NB4 (cell line): ENCODE results near the gene CCDC85C.

Experiments
- CTCF ChIP-seq: IDR thresholded peaks from one replicate; pipeline ENCODE4 v1.5.1; 2012; ENCODE audit warnings: low read depth, low read length
- MAX ChIP-seq: IDR thresholded peaks from 2 replicates; pipeline ENCODE4 v1.6.1; 2011; ENCODE audit warnings: low read depth, low read length
- MYC ChIP-seq: IDR thresholded peaks from 2 replicates; pipeline ENCODE4 v1.6.1; 2011; ENCODE audit warnings: low read depth, low read length
- POLR2A ChIP-seq: IDR thresholded peaks from 2 replicates; pipeline ENCODE4 v1.6.1; 2011; ENCODE audit warnings: mild to moderate bottlenecking; ENCODE audit not compliant: insufficient read length; ENCODE audit errors: extremely low read depth

GRCh38 chr14:99561864-99562263, 42.1 kb downstream of the CCDC85C start:
- TF ChIP-seq CTCF: no peak
- no peak for TF ChIP-seq POLR2A
- TF ChIP-seq MYC: no peak
- TF ChIP-seq MAX: no peak
